HG03280 (cell line): ENCODE measurements around the gene TMEM163.
"Not testable (repeated sequence)": the region's sequence is repeated elsewhere in the genome, so short reads cannot be mapped to it uniquely, and the experiment has no call there.

Experiments used
- ATAC-seq: cut with Tn5 transposase; IDR thresholded peaks from one replicate; pipeline ENCODE4 v1.9.1; 2021; ENCODE audit warnings: mild to moderate bottlenecking, moderate library complexity; ENCODE audit not compliant: unreplicated experiment

The TMEM163 gene

DNA sequence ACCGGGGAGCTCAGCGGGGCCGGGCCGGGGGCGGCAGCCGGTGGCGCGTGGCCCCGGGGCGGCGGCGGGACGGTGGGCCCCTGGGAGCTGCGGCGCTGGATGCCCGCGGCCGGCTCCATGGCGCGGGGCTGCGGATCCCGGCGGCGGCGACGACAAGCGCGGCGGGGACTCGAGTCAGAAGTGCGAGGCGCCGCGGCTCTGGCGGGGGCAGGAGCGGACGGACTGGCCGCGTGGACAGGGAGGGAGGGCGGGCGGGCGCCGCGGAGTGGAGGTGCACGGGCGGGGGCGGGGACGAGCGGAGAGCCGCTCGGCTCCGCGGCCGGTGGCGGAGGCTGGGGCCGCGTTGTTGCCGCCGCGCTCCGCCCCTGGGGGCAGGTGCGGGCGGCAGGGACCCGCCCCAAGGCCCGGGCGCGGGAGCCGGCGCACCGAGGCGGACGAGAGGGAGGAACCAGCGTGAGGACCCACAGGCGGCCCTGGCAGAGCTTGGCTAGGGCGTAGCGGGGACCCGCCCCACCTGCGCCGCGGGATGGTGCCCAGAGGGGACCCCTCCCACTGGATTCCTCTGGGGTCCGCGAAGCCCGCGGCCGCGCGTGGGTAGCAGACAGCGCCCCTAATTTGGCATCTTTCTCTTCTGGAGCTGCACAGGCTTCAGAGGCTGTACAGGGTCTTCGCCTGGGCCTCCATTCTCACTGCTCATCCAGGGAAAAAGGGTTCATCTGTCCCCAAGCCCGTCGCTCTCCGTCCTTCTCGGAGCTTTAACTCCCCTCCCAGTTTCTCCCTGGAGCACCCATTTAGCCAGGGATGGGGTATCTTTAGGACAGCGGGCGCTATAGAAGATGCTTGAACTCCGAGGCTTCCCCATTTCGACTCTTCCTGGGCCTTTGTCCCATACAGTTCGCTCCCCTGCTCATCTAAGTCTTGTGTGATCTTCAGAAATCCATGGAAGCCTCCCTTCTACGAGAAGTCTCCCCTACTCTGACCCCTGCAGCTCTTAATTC, at the start of gene TMEM163:
Gene TMEM163 (minus strand): TSS at position 184 of the 998 bp plus-strand sequence.
- ATAC-seq, result no peak

DNA sequence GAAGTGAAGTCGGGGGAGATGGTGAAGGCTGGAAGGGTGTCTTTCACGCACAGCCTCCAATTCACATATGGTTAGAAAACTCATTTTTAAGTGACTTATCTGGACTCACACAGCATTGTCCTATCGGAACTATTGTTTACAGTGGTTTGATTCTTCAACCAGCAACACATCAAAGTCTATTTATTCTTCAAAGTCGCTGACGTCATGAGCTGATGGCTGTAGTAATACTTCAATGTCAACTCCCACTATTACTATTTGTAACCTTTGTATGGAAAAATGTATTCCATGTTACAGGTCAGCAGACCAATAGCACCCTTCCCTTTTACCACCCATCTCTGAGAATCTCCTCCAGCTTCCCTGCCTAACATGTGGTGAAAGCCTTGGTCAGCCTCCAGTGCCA, 47.8 kb upstream of the TMEM163 start:
- no peak for ATAC-seq

GRCh38 chr2:134765987-134766386, 47.2 kb upstream of the TMEM163 start:
- ATAC-seq, result no peak

GRCh38 chr2:134764164-134764563, 45.4 kb upstream of the TMEM163 start:
- ATAC-seq, result no peak

DNA sequence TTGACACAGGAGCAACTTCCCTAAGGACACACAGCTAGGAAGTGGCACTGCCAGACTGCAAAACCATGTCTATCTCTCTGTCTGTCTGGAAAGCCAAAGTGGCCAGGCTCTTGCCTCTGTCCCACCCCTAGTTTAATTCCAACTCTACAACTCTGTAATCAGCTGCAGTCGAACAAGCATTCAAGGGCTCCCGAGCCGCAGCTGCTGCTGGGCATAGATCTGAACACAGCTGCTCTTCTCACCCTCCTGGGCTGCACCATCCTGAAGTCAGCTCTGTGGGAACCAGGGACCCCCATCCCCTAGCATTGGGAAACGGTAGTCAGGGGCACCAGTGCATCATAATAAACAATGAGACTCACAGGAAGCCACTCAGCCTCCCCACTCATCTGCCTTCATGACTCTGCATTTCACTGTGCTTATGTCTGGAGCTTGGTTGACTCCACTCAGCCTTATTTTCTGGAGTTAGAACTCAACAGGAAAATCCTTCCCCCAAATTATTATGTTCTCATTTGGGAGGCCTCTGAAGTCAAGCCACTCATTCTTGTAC, 44.4 kb upstream of the TMEM163 start:
- no peak for ATAC-seq

DNA sequence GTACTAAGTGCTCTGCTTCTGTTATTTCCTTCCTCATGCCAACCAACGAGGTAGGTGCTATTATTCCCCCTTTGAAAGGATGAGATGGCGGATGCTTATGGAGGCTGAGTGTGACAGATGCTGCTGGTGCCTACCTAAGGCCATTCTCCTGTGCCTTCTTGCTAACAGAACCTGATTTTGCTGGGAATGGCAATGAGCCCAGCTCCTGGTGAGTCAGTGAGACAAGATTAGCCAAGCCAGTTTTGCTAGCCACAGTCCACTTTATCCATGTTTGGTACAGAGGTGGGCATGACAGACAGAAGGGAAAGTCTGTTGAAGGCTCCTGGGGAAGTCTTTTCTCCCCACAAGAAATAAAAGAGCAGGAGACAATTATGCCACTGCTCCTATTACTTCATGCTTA, 43.7 kb upstream of the TMEM163 start:
- ATAC-seq, result no peak

GRCh38 chr2:134760385-134760784, 41.6 kb upstream of the TMEM163 start:
- ATAC-seq, result no peak

- peak; percentile 77 for ATAC-seq
These were observed 39.8 kb upstream of the TMEM163 start for GRCh38 chr2:134758633-134759032.

DNA sequence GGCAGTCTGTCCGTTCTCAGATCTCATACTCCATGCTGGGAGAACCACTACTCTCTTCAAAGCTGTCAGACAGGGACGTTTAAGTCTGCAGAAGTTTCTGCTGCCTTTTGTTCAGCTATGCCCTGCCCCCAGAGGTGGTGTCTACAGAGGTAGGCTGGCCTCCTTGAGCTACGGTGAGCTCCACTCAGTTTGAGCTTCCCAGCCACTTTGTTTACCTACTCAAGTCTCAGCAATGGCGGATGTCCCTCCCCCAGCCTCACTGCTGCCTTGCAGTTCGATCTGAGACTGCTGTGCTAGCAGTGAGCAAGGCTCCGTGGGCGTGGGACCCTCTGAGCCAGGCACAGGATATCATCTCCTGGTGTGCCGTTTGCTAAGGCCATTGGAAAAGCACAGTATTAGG, 33.2 kb upstream of the TMEM163 start:
- not testable (repeated sequence) for ATAC-seq

DNA sequence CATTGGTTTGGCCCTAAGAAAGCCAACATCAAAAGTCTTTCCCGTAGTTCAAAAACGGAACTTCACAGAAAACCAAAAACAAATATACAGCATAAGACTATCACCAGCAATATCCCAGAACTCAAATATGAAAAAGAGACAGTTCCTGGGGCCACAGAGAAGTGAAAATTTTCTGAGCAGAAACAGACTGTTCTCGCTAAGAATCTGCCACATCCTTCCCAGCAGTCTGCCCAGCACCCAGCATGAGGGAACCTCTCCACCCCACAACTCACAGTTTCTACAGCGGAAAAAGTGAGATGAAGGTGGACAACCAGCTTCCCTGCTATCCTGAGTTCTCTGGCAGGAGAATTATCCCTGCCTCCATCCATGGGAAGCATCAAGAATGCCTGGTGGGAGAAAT, 26.7 kb upstream of the TMEM163 start:
- ATAC-seq, result no peak

- ATAC-seq, result no peak
These were observed 26.2 kb upstream of the TMEM163 start for GRCh38 chr2:134745023-134745422.

GRCh38 chr2:134739879-134740301, 21.1 kb upstream of the TMEM163 start:
- peak; percentile 94 for ATAC-seq

GRCh38 chr2:134739236-134739878, 20.6 kb upstream of the TMEM163 start:
- ATAC-seq, result no peak

DNA sequence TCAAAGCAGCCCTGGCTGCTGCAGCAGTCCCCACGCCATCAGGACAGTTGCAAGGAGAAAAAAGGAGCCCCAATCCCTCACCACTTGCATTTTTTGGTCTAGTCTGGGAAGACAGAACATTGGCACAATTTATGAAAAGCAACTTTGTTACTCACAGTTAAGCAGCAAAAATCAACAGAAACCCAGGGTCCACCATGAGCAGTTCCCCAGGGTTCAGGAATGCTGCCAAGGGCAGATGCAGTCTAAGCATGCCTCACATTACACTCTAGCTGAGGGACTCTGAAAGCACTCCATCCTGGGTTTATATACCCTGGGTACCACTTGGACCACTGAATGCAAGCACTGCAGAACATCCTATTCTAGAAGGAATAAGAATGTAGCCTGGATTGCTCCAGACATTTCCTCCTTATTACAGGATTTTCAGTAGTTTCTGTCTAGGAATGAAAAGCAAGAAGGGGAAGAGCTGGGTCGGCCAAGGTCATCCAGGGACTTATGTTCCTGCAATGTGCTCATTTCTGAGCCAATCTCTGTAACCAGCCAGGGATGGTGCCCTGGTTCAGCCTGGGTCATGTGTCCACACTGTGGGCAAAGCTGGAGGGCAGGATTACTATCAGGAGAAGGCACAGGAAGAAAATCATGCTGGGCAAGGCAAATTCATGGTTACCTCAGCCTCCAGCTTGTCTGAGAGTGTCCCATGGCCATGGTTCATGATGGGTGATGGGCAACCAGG, 19.5 kb upstream of the TMEM163 start:
- ATAC-seq, result no peak

- no peak for ATAC-seq
These were observed 18.9 kb upstream of the TMEM163 start for GRCh38 chr2:134737671-134738070.

- no peak for ATAC-seq
These were observed 17.5 kb upstream of the TMEM163 start for GRCh38 chr2:134736167-134736880.

DNA sequence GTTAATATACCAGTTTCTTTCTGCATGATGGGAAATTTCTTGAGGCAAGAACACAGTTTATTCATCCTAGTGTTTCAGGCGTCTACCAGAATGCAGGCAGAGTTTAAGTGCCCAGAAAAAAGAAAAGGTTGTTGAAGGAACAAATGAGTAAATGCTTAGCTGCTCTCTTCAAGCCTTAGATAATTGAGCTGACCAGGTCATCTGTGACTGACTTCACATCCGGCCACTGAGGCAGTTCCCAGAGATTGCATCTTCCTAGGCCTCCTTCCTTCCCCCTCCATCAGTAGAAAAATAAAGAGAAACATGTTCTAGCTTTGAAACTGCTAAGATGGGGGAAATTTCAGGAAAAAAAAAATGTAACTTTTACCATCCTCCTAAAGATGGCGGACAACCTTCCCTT, 9.4 kb upstream of the TMEM163 start:
- ATAC-seq, result no peak

DNA sequence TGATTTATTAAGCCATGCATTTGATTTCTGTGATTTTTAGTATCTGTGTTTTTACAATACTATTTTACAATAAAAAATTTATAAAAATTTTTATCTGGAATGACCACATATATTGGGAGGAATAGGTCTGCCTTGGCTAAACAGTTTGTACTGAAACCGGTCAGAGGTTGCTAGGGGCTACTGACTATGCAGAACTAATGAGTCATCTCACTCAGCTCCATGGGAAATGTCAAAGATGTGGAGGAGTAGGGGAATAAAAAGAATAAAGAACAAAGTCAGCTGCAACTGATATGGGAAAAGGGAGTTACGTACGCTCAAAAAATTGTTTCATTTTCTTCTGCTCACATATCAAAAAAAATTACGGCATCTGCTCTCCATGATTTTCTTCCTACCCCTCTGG, 8.6 kb upstream of the TMEM163 start:
- no peak for ATAC-seq

GRCh38 chr2:134726645-134727044, 7.8 kb upstream of the TMEM163 start:
- ATAC-seq, result no peak

GRCh38 chr2:134725876-134726275, 7.1 kb upstream of the TMEM163 start:
- no peak for ATAC-seq
